ENCODE results near the gene EXOC7.

Gene EXOC7

GRCh38 chr17:76119409-76120371 is 16.1 kb upstream of the EXOC7 start:
- DNase-seq: no peak

- no peak for DNase-seq
Measured at GRCh38 chr17:76115138-76115754, 11.7 kb upstream of the EXOC7 start.

DNA sequence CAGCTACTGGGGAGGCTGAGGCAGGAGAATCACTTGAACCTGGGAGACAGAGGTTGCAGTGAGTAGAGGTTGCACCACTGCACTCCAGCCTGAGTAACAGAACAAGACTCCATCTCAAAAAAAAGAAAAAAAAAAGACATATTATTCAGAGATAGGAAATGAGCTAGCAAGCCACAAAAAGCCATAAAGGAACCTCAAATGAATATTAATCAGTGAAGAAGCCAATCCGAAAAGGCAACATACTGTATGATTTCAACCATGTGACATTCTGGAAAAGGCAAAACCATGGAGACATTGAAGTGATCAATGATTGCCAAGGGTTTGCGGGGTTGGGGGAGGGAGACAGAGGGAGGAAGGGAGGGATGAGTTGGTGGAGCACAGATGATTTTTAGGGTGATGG is 8.4 kb upstream of the EXOC7 start:
- no peak for DNase-seq

DNA sequence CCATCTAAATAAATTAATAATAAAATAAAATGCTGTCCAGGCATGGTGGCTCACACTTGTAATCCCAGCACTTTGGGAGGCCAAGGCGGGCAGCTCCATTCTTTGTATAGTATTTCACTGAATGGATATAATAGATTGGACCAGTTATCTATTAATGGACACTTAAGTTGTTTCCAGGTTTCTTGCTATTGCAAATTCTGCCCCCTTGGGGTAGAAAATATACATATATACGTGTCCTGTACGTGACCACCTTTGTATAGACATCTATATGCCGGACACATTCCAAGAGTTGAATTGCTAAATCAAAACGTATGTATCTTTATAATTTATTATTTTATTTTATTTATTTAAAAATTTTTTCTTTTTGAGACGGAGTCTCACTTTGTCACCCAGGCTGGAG is 3.9 kb upstream of the EXOC7 start:
- no peak for DNase-seq

GRCh38 chr17:76106703-76107102 is 3.1 kb upstream of the EXOC7 start:
- no peak for DNase-seq

GRCh38 chr17:76104896-76105231 is 1.3 kb upstream of the EXOC7 start:
- no peak for DNase-seq

DNA sequence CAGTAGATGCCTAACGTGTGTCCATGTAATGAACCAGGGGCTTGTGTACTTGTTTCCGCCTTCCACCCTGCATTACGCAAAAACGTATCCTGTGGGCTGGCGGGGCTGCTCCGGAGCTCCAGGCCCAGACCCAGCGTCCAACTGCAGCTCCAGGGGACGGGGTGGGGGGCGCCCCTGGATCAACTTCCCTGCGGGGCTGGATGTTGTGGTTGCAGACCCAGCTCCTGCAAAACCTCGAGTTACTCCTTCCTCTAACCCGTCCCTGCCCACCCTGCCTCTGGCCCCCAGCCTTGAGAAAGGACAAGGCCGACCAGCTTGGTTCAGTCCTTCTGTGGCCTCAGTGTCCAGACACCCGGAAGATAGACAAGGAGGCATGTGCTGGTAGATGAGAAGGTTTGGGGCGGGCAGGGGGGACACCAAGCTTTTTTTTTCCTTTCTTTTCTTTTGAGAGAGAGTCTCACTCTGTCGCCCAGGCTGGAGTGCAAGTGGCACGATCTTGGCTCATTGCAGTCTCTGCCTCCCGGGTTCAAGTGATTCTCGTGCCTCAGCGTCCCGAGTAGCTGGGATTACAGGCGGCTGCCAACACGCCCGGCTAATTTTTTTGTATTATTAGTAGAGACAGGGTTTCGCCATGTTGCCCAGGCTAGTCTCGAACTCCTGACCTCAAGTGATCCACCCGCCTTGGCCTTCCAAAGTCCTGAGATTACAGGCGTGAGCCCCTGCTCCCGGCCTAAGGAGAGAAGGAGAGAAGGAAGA is 731 bp upstream of the EXOC7 start:
- DNase-seq: no peak

DNA sequence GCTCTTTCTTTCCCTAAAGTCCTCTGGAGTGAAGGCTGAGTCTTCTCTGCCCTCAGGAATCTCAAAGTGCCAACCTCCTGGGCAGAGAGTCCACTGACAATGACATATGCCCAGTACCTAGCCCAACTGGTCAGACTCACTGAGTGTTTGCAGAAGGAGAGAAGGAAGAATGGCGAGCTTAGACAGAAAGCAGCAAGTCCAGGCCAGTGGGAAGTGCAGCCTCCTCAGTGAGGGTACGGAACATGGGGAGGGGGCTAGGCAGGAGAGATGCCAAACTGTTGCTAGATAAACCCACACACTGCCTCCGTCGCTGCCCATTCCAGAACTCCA is 678 bp downstream of the EXOC7 start:
- no peak for DNase-seq

GRCh38 chr17:76097716-76098295 is 5.8 kb downstream of the EXOC7 start:
- DNase-seq: no peak

DNA sequence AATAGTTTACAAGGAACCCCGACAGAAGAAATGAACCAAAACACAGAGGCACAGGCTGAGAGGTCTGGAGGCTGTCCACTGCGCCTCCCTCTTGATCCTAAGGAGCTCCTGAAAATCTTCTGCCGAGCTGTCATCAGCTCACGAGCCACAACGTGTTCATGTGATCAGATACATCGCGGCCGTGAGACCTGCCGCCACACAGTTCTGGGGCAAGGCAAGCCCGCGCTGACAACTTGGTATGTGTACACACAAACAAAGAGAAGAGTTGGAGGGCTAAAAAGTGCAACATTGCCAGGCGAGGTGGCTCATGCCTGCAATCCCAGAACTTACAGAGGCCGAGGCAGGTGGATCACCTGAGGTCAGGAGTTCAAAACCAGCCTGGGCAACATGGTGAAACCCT is 7.6 kb downstream of the EXOC7 start:
- no peak for DNase-seq

DNA sequence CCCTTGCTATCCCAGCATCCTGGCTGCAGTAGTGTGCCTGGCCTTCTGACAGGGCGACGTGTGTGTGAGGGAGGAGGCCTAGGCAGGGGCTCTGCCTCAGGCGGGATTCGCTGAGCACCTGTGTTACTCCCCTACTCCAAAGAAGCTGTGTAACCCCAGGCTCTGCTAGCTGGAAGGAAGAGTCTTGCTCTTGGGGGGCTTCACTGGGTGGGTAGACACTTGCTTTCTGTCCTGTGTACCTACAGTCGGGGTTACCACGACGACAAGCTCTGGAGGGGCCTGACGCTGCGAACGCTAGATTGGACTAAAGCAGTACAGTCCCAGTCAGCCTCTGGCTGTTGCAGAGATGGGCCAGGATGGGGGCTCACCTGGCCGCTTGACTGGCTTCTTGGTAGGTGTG is 9.5 kb downstream of the EXOC7 start:
- no peak for DNase-seq

DNA sequence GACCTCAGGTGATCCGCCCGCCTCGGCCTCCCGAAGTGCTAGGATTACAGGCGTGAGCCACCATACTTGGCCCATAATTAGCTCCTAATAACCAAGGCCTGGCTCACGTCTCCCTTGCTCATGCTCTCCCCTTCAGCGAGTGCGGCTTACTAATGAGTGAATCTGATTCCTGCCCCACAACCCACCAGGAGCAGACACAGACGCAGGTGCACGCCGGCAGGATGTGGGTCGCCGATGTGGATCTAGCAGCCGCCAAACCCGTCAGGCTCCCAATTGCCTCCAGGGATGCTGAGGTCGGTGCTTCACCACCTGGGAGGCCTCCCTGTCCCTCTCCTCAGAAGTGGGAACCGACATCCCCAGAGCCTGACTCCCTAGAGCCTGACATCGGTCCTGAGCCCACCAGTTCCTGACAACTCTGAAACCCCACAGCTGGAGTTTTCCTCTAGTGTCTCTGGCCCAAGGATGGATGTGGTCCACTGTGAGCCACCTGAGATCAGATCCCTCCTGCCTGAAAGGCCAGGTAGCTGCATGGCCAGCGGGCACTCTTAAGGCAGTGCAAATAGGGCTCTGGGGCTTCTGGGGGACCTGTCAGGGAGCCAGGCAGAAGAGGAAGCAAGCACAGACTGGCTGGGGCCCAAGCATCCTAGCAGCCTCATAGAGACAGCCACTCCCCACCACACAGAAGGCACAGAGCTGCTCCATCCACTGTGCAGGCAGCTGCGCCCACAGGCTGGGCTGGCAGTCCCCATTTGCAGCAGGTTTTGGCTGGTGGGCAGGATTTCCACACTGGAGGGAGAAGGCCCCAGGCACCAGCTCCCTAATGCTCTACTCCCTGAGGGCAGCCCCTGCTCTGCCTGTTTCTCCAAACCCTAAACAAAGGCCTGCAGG is 10.8 kb downstream of the EXOC7 start:
- no peak for DNase-seq

DNA sequence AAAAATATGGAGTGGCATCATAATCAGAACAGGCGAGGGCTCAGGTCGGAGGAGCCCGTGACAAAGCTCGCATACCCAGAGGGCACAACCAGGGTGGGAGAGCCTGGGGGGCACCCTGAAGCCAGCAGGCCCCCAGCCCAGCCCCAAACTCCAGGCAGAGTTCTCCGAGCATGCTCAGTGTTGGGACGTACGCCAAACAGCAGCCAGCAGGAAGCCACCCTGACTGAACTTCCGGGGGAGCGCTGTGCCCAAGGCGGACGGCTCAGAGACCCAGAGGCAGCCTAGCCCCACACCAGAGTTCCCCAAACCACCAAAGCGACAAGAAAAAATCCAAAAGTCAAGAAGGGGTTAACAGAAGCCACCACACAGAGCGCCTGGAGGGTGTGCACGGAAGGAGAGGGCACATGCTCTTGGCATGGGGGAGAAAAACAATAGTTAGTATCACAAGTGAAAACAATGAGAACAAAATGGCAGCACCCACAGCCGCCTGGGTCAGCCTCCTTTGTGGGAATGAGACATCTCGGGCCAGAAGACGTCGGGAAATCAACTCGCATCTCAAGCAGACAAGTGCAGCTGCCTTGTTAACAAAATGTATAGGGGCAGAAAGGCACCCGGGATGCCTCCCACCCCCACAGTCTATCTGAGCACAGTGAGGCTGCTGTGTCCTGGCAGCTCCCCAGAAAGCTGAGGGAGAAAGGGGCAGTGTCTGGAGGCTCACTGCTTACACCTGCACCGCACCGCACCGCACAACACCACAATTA is 11.9 kb downstream of the EXOC7 start:
- no peak for DNase-seq

DNA sequence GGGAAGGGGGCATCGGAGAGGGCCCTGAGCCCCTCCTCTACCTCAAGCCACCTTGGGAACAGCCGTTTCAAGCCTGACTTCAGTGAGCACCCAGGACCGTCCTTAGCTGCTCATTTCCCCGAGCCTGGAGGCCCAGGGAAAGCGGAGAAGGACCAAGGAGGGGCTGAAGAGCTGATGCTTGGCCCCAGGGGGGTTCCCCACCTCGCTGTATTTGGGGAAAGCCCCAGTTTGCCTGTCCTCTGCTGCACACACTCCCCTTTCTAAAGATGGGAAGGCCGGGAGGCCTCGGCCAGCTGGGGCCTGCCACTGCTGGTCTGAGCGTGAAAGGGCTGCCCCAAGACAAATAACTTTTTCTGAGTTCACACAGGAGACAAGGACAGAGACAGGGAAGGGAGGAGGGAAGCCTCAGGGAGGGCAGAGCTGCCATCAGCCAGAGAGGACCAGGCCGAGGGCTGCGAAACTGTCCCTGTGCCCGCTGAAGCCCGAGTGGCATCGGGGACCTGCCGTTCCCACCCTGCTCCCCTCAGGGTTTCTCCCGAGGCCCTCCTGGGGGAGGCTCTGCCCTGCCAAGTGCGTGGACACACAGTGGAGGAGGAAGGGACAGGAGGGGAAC is 13.0 kb downstream of the EXOC7 start:
- DNase-seq: no peak

GRCh38 chr17:76089680-76090516 is 13.7 kb downstream of the EXOC7 start:
- DNase-seq: no peak

DNA sequence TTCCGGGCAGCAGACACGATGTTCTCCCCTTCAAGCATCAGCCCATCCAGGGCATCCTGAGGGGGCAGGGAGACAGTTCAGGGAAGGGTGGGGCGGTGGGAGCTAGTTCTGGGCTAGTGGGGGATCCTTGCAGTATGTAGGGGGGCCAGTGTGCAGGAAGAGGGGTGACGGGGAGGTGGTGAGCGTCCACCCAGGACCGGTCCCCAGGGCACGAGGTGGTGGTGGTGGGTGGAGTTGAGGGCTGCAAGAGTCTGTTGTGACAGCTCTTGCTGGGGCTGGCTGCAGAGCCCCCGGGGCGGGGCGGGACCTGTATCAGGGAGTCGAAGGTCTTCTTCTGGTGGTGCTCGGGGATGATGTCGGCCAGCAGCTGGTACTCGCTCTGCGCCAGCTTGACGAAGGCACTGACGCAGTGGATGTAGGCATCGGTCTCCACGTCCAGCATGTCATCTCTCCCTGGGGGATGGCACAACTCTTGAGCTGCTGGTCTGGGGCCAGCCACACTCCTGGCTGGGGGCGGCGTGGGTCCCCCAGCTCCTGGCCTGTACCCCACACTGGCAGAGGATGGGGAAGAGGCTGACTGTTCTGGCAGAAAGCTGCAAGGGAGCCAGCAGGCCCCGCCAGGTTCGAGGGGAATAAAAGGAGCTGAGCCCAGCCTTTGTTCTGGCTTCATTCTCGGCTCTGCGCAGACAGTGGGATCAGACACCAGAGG is 14.6 kb downstream of the EXOC7 start:
- no peak for DNase-seq

DNA sequence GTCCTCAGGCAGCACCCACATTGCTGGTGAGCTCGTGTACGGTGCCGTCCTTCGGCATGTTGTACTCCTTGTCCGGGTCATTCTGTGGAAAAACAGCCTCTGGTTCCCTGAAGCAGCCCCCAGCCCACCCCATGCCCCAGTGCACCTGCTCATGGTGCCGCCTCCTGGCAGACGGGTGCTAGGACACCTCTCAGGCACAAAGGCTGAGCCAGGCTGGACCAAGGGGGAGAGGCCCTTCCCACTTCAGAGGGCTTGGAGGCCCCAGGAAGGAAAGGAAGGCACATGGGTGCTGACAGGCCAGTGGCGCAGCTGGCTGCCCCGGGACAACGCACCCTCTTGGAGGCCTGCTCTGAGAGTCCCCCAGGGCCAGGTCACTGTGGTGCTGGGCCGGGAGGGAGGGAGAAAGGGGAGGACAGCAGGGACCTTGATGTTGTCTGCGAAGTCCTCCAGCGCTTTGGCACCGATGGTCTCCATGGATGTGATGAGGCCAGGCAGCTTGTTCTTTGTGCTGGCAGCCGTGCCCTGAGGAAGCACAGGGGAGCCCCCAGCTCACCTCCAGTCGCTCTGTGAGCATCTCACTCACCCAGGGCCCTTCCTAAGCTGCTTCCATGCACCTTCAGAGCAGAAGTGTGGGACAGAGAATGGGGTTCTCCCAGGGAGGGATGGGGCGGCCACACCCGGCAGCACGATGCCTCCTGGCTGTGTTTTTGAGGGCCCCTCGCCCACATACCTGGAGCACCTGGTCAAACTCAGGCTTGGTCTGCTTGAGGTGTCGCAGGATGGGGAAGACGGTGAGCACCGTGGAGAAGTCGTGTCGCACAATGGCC is 15.3 kb downstream of the EXOC7 start:
- DNase-seq: no peak

- DNase-seq: no peak
Measured at GRCh38 chr17:76087531-76087930, 16.1 kb downstream of the EXOC7 start.

DNA sequence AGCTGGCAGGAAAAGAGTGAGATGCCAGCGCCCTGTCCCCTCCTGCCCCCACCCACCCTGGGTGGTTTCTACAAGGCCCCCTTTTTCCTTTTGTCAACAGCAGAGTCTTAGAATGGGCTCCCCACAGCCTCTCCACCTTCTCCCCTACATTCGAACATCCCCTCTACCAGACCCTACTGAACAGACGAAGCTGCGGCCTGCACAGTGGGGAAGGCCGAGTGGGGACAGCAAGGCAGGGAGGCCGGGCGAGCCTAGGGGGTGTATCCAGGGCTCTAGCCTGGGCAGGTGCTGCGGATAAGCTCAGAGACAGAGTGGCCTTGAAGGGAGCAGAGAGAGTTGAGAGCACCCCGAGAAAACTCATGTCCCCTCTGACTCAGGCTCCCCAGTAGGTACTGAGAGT is 17.2 kb downstream of the EXOC7 start:
- DNase-seq: no peak

Data from activated CD4-positive, alpha-beta T cell treated with anti-CD3 and anti-CD28 coated beads for 48 hours (primary cell).